Spleen (tissue), 11 donors: ENCODE results near the gene PLEKHM3. TPM values are rescaled to one million over a fixed set of nuclear protein-coding genes. Genes with fewer than 3 reads are reported as not detected.

Experiments
- DNase-seq: peaks from one replicate; pipeline ENCODE4 v3.0.0-alpha.2; 2020
- H3K27ac ChIP-seq, 8 donors: fragments of 200-600 bp; sonication (generic) in 7 of 8; 1 replicate in 4 of 8; 2 replicates in 4 of 8; pipeline versions ENCODE4 v1.5.0 to v1.8.0; 2016 to 2021; ENCODE audit warnings: inconsistent platforms in 4 of 8, mild to moderate bottlenecking in 4 of 8, moderate library complexity in 1 of 8
- H3K27me3 ChIP-seq, 7 donors: fragments of 200-600 bp; sonication (generic) in 6 of 7; replicated peaks in 1 of 7; 1 replicate in 4 of 7; 2 replicates in 3 of 7; pipeline versions ENCODE4 v1.5.0 to v1.8.0; 2016 to 2021; ENCODE audit warnings: inconsistent platforms in 3 of 7, mild to moderate bottlenecking in 1 of 7
- H3K36me3 ChIP-seq, 6 donors: fragments of 200-600 bp; sonication (generic) in 5 of 6; 1 replicate in 4 of 6; 2 replicates in 2 of 6; pipeline versions ENCODE4 v1.5.0 to v1.8.0; 2016 to 2021; ENCODE audit warnings: inconsistent platforms in 2 of 6
- H3K4me1 ChIP-seq, 6 donors: fragments of 200-600 bp; sonication (generic) in 5 of 6; 1 replicate in 3 of 6; 2 replicates in 3 of 6; pipeline versions ENCODE4 v1.5.0 to v1.8.0; 2016 to 2021; ENCODE audit warnings: inconsistent platforms in 3 of 6
- H3K4me3 ChIP-seq, 8 donors: fragments of 200-600 bp; sonication (generic) in 7 of 8; 1 replicate in 4 of 8; 2 replicates in 4 of 8; pipeline versions ENCODE4 v1.5.0 to v1.8.0; 2016 to 2021; ENCODE audit warnings: inconsistent platforms in 4 of 8, mild to moderate bottlenecking in 4 of 8, moderate library complexity in 2 of 8
- H3K9me3 ChIP-seq, 8 donors: fragments of 200-600 bp; sonication (generic) in 7 of 8; 1 replicate in 4 of 8; 2 replicates in 4 of 8; pipeline versions ENCODE4 v1.5.0 to v1.8.0; 2016 to 2021; ENCODE audit warnings: inconsistent platforms in 4 of 8
- CTCF ChIP-seq, 11 experiments: fragments of 200-600 bp in 7 of 11; fragments of 450-650 bp in 4 of 11; sonication (generic) in 4 of 11; IDR thresholded peaks in 8 of 11; conservative IDR thresholded peaks in 3 of 11; 1 replicate in 7 of 11; 2 replicates in 4 of 11; pipeline versions ENCODE4 v1.4.0 to v1.8.0; 2016 to 2021; ENCODE audit warnings: antibody characterized with exemption in 11 of 11, inconsistent platforms in 4 of 11, mild to moderate bottlenecking in 1 of 11
- POLR2A ChIP-seq, 3 donors: fragments of 450-650 bp; IDR thresholded peaks; one replicate each; pipeline ENCODE4 v1.5.1; 2017; ENCODE audit warnings: antibody characterized with exemption in 3 of 3, mild to moderate bottlenecking in 1 of 3
- POLR2AphosphoS5 ChIP-seq, 3 donors: sonication (generic); formaldehyde crosslinking; IDR thresholded peaks; one replicate each; pipeline ENCODE4 v1.5.1; 2017; ENCODE audit warnings: antibody characterized with exemption in 3 of 3
- WGBS, 5 donors: extraction: QIAGEN DNeasy Blood & Tissue Kit in 3 of 5; methylation state at CpG; one replicate each; pipeline versions ENCODE4 v1.1.5 to v1.1.7; 2013 to 2018; 5-methylcytosine and 5-hydroxymethylcytosine counted together
- intact Hi-C: fragments of 100-400 bp; cut with DNase I; formaldehyde crosslinking; loops from one replicate; pipeline ENCODE4 v1.15.0; 2023; ENCODE audit warnings: low total_unique reads
- polyA plus RNA-seq, 3 donors: library from polyadenylated mRNA; stranded (reverse); fragments of 200-250 nt; gene quantifications; one replicate each; pipeline ENCODE4 v1.2.1, GENCODE V29; 2013
- total RNA-seq, 7 donors: library from RNA; depleted of rRNA in 3 of 7; stranded (reverse); fragments of >200 nt in 3 of 7; fragmentation: NEBNext Ultra II Directional in 4 of 7; extraction: Animal tissue kit (Norgen Biotek cat#: 25700) in 4 of 7; gene quantifications; one replicate each; pipeline versions ENCODE4 v1.1.0 to v1.2.1, GENCODE V29; 2016 to 2021
- donor health status: healthy with polysubstance abuse.
- donor health status: DM: no; HTN: no; CAD: no; lungs with moderate emphysema.
- donor health status: DM: no; HTN: no; CAD: no.
- donor health status: Bipolar disorder and iron deficiency.
- donor health status: healthy.
- donor health status: DM: no; HTN: no; CAD: no.
- donor health status: DM: yes; HTN: yes; CAD: no.

The PLEKHM3 gene
- total and polyA plus RNA-seq, 10 donors: 2.4 to 24.3 (median 18.3) TPM

GRCh38 chr2:207875473-207876212, 149.7 kb downstream of the PLEKHM3 start:
- 87 to 97% (median 95%) methylated on average over 3 of the region's 3 CpGs for WGBS, 5 donors
- peaks cover 0 to 14% (median 0%) of the 10 kb centered on the region in 6 donors for H3K4me1 ChIP-seq
- no peaks in the 10 kb centered on the region for H3K36me3 ChIP-seq
- no peak overlapping the region for H3K4me3 ChIP-seq
- no peaks in the 10 kb centered on the region for H3K27me3 ChIP-seq
- H3K27ac ChIP-seq: no peak overlapping the region
- no peak for DNase-seq
- intact Hi-C loops: no loop called here
- no peaks in the 10 kb centered on the region for H3K9me3 ChIP-seq
- no peak for TF ChIP-seq CTCF (IDR thresholded peaks at IDR 0.05 in 8 of 11, conservative IDR thresholded peaks at IDR 0.05 in 3 of 11)
- no peak for TF ChIP-seq POLR2A (IDR thresholded peaks at IDR 0.05)
- no peak for TF ChIP-seq POLR2AphosphoS5 (IDR thresholded peaks at IDR 0.05)

GRCh38 chr2:207873794-207874193, 151.5 kb downstream of the PLEKHM3 start:
- Histone ChIP-seq H3K27ac (no peak overlapping the region), H3K4me3 (no peak overlapping the region), H3K27me3 (no peaks in the 10 kb centered on the region), H3K9me3 (no peaks in the 10 kb centered on the region), H3K4me1 (peaks cover 0 to 22% (median 7%) of the 10 kb centered on the region in 6 donors), H3K36me3 (no peaks in the 10 kb centered on the region)
- WGBS, 5 donors: 91 to 100% (median 97%) methylated on average over 1 of the region's 1 CpG
- intact Hi-C loops: no loop called here
- TF ChIP-seq POLR2AphosphoS5 (IDR thresholded peaks at IDR 0.05) (no peak), CTCF (IDR thresholded peaks at IDR 0.05 in 8 of 11, conservative IDR thresholded peaks at IDR 0.05 in 3 of 11) (no peak), POLR2A (IDR thresholded peaks at IDR 0.05) (no peak)
- no peak for DNase-seq

- H3K4me1 ChIP-seq: peaks cover 0 to 20% (median 7%) of the 10 kb centered on the region in 6 donors
- H3K9me3 ChIP-seq: no peaks in the 10 kb centered on the region
- no peaks in the 10 kb centered on the region for H3K27me3 ChIP-seq
- WGBS, 5 donors: 92 to 98% (median 95%) methylated on average over 2 of the region's 2 CpGs
- no peak for TF ChIP-seq POLR2A (IDR thresholded peaks at IDR 0.05)
- H3K27ac ChIP-seq: no peak overlapping the region
- DNase-seq: no peak
- intact Hi-C loops: no loop called here
- H3K4me3 ChIP-seq: no peak overlapping the region
- no peaks in the 10 kb centered on the region for H3K36me3 ChIP-seq
These were observed 153.4 kb downstream of the PLEKHM3 start for GRCh38 chr2:207871911-207872310.

GRCh38 chr2:207871506-207871905, 153.8 kb downstream of the PLEKHM3 start:
- Histone ChIP-seq H3K27ac (no peak overlapping the region), H3K4me1 (peaks cover 0 to 20% (median 7%) of the 10 kb centered on the region in 6 donors), H3K27me3 (no peaks in the 10 kb centered on the region), H3K9me3 (no peaks in the 10 kb centered on the region), H3K4me3 (no peak overlapping the region), H3K36me3 (no peaks in the 10 kb centered on the region)
- WGBS, 5 donors: 84 to 100% (median 94%) methylated on average over 1 of the region's 1 CpG
- no peak for DNase-seq
- TF ChIP-seq CTCF (IDR thresholded peaks at IDR 0.05 in 8 of 11, conservative IDR thresholded peaks at IDR 0.05 in 3 of 11) (no peak), POLR2A (IDR thresholded peaks at IDR 0.05) (no peak), POLR2AphosphoS5 (IDR thresholded peaks at IDR 0.05) (no peak)
- intact Hi-C loops: no loop called here
